GM21515 (cell line): ENCODE results near the gene TMPRSS6.
"Not testable (repeated sequence)": the region's sequence is repeated elsewhere in the genome, so short reads cannot be mapped to it uniquely, and the experiment has no call there.

Experiments used
- ATAC-seq: cut with Tn5 transposase; IDR thresholded peaks from one replicate; pipeline ENCODE4 v1.9.1; 2021; ENCODE audit not compliant: unreplicated experiment

TMPRSS6 gene

DNA sequence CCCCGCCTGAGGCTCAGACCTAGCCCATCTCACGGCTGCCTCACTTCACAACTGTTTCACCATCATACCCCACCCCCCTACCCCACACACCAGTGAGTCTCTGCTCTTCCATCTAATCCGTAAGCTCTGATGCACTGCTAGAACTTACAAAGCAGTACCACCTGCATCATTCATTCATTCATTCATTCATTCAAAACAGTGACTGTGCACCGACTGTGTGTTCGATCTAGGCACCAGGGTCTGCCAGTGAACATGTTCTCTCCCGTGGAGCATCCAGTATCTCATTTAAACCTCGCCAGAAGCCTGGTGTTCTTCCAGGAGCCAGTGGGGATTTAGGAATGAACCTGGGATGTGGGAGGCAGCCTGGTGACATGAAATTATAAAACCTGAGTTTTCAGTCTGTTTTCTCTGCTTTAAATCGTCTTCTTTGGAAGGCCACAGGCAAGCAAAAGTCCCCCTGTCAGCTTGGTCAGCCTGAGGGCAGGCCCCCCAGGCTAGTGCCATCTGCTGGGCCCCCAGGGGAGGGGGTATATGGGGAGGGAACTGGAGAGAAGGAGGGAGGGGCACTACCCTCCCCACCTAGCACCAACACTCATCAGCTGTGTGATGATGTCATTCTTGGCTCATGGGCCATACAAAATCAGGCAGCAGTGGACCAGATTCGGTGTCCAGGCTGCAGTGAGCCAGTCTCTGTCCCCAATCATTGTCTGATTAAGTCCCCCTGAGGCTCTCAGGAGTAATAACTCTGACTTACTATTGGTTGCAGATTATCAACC lies 18.4 kb downstream of the TMPRSS6 start:
- no peak for ATAC-seq

DNA sequence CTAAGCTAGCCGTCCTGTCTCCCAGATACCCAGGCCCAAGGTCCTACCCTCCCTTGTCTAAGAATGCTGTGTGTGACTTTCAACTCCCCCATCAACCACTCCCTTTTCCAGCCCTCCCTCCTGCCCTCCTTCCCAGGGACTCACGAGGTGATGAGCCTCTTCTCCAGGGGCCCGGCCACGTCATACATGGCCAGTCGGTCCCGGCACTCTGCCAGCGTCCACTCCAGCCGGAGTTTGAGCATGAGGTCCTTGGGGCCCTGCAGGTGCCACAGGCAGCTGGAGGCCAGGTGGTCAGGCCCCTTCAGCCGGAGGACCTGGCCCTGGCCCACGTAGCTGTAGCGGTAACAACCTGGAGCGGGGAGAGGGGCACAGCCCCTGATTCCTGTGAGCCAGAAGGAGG lies 20.1 kb downstream of the TMPRSS6 start:
- no peak for ATAC-seq

DNA sequence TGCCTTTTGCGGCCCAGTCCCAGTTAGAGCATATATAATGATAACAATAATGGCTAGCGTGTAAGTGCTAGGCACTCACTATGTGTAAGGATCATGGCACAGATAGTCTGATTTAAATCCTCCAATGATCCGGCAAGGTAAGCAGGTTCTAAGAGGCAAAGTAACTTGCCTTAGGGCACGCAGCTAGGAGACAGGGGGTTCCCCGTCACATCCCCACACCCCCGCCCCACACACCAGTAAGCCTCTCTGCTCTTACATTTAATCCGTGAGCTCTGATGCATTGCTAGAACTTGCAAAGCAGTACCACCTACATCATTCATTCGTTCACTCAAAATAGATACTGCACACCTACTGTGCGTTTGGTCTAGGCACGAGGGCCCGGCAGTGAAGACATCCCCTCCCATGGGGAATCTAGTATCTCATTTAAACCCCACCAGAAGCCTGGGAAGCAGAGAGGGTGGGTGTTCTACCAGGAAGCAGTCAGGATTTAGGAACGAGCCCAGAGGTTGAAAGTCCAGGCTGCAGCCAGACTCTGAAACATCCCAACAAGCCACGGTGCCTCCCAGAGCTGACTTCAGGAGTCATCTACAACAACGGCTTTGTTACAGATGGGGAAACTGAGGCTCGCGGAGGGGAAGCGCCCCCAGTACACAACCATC lies 20.6 kb downstream of the TMPRSS6 start:
- ATAC-seq = no peak

DNA sequence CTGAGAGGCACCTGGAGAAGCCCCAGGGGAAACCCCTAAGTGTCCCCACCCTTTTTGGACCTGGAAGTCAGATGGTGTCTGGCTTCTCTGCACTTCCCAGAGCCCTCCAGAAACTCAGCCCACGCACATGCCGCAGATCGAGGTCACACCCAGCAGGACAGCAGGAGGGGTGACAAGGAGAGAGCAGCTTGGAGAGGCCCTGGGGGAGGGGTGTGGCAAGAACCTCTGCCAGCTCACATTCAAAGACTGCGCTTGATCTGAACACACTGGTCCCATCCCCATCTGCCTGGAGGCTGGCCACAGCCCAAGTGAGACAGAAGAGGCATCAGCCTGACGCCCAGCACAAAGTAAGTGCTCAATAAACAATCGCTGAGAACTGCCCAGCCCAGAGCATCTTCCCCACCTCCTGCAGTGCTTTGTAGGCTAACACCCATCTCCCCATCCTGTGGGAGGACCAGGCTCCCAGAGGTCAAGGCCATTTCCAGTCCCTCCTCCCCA lies 21.4 kb downstream of the TMPRSS6 start:
- ATAC-seq = no peak

DNA sequence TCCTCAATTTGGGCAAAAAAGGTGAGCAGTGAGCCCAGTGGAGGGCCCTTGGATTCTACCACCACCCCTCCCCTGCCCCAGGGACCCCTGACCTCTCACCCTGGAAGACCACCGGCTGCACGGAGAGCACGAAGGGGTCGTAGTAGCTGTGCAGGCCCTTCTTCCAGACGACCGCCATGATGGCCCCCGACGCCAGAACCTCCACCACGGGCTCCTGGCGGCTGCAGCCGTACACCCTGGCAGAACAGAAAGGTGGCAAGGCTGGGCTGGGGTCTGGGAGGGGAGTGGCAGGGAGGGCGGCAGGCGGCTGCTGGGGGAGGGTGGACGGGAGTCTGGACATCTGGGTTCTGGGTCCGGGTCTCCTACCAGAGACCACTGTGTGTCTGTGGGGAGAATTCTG lies 23.3 kb downstream of the TMPRSS6 start:
- no peak for ATAC-seq

DNA sequence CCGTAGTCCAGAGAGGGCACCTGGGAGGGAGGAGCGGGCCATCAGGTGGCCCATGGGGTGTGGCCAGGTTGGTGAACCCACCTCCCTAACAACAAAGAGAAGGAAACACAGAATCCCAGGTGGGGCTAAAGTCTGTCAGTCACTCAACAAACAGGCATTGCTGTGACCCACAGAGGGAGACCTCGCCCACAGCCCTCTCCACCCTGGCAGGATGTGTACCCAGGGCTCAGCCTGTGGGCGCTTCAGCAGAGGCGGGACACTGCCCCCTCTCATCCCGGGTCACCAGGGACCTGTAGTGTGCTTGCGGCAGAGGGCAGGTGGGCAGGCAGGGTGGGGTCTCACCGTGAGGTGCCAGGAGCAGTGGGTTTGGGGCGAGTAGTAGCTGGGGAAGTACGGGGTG lies 25.1 kb downstream of the TMPRSS6 start:
- no peak for ATAC-seq

DNA sequence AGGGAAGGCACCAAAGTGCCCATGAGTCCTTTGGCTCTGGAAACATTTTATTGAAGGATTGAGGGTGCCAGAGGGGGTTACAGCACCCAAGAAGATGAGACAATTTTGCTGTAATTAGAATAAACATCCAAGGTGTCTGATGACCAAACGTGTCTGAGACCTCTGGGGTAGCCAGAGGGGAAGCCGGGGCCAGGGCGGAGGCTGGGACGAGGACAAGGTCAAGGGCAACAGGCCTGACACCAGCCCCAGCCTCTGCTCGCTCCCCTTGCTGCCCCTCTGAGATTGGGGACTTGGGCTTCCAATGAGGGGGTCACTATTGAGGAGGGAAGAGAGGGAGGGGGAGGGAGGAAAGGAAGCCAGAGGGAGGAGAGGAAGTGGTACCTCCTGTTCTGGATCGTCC lies 25.6 kb downstream of the TMPRSS6 start:
- no peak for ATAC-seq

DNA sequence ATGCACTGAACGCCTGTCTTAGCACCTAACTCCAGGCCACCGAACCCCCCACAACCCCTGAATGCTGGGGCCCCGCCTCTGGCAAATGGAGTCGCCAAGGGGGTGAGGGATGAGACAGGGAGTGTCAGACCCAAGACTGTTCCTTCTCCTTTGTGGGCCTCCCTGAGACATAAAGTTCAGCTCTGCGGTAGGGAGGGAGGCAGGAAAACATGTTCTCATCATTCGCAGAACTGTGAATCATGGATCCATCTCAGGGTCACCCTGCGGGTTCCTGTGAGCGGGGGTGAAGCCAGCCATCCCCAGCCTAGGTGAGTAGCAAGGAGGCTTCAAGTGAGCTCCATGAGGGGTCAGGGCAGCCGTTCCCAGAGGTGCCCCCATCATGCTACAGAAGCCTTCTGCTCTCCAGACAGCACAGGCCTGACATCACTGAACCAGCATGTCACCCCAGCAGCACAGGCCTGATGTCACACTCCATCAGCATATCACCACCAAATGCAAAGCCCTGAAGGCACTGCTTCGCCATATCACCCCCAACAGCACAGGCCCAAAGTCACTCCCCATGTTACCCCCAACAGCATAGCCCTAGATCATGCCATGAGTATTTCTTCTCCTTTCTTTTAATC lies 27.2 kb downstream of the TMPRSS6 start:
- ATAC-seq = no peak

DNA sequence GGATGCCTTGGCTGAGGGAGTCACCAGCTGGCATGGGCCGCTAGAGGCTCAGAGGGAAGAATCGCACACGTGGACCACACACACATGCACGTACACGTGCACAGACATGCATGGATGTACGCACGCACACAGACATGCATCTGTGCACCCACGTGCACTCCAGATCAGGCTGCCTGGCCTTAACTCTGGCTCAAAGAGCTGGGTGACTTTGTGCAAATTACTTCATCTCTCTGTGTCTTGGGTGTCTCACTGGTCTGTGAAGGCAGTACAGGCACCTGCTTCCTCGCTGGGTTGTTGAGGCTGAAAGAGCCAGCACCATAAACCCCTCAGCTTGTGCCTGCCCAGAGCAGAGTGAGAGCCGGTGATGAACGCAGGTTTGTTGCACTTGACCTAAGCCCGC lies 28.7 kb downstream of the TMPRSS6 start:
- ATAC-seq = no peak

DNA sequence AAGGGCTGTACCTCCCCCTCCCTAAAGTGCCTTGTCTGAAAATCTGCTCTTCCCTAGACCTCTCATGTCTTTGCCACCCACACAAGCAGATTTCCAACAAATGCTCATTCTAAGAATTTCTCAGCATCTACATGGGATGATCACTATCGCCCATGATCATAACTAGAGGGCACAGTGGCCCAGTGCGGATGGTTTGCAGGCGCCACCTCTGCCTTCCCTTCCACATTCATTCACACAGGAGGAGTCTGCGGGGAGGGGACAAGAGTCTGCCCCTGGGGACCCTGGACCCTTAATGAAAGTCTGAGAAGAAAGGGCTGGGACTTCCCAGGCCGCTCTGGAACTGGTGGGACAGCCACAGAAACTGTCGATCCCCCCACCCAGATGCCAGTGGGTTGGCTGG lies 29.1 kb downstream of the TMPRSS6 start:
- no peak for ATAC-seq

DNA sequence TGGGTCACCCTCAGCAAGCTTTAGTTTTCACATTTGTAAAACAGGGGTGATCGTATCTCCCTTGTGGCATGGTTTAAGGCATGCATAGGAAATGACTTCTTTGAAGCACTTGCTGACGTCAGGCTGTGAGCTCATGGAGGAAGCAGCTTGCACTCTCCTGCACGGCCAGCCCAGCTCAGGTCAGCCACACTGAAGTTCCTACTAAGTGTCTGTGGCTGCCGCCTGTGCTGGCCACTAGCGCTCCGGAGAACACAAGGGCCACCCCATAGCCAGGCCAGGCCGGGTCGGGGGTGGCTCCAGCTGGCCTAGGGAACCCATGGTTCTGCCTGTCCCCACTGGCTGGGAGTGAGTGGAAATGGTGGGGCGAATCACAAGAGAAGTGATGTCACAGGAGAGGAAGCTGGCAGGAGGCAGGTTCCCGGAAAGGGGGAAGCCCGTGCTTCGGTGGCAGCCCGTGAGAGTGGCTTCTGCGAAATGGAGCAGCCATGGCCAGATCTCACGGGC lies 29.8 kb downstream of the TMPRSS6 start:
- no peak for ATAC-seq

DNA sequence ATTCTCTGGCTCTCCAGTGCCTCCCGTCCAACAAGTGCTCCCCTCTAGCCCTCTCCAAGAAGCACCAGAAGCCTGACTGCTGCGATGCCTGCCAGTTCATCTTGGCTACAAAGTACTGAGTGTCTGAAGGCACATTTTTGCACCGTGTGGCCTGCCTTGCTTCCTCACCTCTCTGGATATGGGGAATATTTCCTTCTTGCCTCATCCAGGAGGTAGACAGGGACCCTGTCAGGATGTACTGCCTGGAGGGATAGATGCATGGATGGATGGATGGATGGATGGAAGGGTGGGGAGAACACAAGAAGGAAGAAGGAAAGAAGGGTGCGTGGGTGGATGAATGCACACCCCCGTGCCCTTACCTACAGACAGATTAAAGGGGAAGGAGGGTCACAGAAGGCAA lies 30.4 kb downstream of the TMPRSS6 start:
- no peak for ATAC-seq

DNA sequence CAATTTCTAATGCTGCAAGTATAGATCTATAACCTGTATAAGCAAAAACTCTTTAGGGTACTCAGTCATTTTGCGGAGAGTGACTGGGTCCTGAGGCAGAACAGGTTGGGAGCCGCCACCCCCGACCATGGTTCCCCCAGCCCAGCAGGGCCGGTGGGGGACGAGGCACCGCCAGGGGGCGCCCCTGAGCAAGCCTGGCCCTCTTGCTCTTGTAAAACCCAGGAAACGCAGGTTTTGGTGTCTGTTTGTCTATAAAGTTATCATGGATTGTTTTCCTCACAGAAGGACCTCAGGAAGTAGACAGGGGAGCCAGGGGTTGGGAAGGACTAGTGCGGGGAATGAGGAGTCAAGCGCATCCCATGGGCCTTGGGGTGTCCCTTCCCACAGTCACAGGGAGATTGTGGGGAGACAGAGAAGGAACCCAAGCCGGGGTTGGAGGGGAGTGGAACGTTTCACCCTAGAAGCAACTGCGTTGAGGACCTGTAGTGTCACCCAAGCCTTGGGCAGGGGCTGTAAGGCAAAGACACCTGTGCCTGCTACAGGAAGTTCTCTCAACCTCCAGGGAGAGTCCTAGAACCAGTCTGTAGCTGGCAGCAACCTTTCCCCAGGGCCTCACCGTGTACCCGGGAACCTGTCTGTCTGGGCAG lies 31.6 kb downstream of the TMPRSS6 start:
- ATAC-seq = no peak

DNA sequence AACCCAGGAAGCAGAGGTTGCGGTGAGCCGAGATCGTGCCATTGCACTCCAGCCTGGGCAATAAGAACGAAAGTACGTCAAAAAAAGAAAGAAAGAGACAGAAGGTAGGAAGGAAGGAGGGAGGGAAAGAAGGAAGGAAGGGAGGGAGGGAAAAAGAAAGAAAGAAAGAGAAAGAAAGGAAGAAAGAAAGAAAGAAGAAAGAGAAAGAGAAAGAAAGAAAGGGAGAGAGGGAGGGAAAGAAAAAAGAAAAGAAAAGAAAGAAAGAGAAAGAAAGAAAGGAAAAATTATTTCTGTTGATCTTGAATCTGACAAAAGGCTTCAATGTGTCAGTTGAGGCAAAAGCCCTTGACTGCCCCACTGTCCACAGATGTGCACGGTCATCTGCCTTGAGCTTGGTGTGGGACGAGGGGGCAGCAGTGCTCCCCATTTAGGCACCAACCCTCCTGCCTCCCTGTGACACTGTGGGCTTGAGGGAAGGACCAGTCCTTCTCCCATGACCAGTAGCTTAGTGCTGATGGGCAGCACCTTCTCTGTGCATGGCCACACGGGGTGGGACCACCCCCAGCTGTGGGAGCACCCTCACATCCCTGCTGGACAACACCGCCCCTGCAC lies 33.6 kb downstream of the TMPRSS6 start:
- ATAC-seq = no peak

DNA sequence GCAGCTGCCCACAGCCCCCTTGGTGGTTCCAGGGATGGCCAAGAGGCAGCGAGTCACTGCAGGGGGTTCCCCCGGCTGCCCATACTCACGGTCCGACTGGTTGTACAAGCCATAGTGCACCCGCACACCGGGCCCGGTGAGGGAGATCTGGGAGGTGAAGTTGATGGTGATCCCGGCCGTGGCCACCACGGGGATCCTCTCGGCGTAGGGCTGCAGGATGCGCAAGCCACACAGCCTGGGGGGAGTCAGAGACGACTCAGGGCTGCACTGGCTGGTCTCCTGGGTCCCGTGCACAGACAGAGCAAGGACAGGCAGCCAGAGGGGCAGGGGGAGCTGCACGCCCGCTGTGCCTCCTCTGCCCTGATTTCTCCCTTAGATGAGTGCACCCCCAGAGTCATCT lies 34.5 kb downstream of the TMPRSS6 start:
- no peak for ATAC-seq

DNA sequence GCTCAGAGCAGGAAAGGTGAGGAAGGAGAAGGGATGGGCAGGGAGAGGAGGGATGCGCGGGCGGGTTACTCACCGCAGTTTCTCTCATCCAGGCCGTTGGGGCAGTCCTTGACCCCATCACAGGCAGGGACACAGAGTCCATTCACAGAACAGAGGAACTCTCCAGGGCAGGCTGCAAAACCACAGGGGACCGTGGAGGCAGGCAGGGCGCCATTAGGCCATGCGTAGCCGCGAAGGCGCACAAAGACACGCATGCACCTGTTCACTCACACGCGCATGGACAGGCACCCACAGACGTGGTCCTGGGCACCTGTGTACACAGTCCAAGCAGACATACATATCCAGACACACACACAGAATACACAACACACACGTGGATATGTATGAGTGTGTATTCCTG lies 35.0 kb downstream of the TMPRSS6 start:
- ATAC-seq = no peak

DNA sequence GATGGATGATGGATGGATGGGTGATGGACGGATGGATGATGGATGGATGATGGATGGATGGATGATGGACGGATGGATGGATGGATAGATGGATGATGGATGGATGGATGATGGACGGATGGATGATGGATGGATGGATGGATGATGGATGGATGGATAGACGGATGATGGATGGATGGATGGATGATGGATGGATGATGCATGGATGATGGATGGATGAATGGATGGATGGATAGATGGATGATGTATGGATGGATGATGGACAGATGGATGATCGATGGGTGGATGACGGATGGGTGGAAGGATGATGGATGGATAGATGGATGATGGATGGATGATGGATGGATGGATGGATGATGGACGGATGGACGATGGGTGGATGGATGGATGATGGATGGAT lies 36.8 kb downstream of the TMPRSS6 start:
- ATAC-seq = no peak

DNA sequence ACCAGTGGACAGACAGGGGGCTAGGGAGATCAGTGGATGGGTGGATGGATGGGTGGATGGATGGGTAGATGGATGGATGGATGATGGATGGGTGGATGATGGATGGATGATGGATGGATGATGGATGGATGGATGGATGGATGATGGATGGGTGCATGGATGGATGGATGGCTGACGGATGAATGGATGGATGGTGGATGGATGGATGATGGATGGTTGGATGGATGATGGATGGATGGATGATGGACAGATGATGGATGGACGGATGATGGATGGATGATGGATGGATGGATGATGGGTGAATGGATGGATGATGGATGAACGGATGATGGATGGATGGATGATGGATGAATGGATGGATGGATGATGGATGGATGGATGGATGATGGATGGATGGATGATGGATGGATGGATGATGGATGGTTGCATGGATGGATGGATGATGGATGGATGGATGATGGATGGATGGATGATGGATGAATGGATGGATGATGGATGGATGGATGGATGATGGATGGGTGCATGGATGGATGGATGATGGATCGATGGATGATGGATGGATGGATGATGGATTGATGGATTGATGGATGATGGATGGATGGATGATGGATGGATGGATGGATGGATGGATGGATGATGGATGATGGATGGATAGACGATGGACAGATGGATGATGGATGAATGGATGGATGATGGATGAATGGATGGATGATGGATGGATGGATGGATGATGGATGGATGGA lies 37.5 kb downstream of the TMPRSS6 start:
- not testable (repeated sequence) for ATAC-seq

DNA sequence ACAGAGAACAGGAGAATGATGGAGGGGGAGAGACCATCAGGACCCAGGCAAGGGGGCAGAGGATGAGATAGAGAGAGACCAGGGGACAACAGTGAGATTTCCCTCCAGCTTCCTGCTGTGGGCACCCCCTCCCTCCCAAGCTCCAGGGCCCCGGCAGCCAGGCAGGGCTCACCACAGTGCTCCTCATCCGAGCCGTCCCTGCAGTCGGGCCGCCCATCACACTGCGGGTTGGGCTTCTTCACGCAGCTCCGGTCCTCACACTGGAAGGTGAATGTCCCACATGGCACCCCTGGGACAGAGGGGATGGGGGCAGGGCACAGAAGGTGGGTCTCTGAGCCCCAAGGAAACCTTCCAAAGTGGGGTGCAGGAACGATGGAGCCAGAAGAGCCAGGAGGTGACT lies 38.8 kb downstream of the TMPRSS6 start:
- no peak for ATAC-seq

DNA sequence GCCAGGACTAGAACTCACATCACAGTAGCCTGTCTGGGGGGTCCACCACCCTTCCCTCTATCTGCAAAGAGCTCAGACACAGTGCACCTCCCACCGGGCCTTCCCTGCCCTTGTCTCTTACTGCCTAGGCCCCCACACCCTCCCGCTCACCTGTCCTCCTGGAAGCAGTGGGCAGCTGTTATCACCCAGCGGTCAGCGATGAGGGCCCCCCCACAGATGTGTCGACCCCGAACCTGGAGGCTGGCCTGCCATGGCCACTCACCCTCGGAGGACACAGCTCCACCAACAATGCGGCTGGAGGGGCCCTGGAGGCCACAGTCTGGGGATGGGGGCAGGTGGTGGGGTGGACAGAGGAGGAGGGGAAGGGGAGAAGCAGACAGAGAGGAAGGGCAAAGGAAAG lies 39.2 kb downstream of the TMPRSS6 start:
- ATAC-seq = no peak
